GM12892 (cell line): ENCODE measurements around the gene MOXD1.

ENCODE experiments used
- POLR2A ChIP-seq: IDR thresholded peaks from 2 replicates; pipeline ENCODE4 v1.6.1; 2011; ENCODE audit warnings: low read depth, low read length, control low read depth
- TAF1 ChIP-seq: IDR thresholded peaks from 2 replicates; pipeline ENCODE4 v1.6.1; 2011; ENCODE audit warnings: low read depth, mild to moderate bottlenecking, control low read depth, low read length, borderline replicate concordance

DNA sequence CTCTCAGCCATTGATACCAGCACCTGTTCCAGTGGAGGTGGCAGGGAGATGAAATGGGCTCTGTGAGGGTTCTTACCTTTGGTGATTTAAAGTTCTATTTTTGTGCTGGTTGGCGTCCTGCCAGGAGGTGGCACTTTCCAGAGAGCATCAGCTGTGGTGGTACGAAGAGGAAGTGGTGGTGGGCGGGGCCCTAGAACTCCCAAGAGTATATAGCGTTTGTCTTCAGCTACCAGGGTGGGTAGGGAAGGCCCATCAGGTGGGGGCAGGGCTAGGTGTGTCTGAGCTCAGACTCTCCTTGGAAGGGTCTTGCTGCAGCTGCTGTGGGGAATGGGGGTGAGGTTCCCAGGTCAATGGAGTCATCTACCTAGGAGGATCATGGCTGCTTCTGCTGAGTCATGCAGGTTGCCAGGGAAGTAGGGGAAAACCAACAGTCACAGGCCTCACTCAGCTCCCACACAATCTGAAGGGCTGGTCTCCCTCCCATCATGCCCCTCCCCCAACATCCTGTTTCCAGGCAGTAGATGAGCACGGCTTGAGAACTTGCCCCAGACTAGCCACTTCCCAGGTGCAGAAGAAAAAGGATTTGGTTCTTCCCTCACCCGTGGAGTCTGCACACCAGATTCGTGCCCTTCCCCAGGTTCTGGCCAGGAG, 46.6 kb downstream of the MOXD1 start:
- TF ChIP-seq POLR2A: no peak
- TF ChIP-seq TAF1: no peak
